ENCODE results near the gene ZBTB8A. TPM values are rescaled to one million over a fixed set of nuclear protein-coding genes. Genes with fewer than 3 reads are reported as not detected.

Gene ZBTB8A
- total and polyA plus RNA-seq, 2 of the 8 experiments (the other 6 are each of a cell fraction or from before 2014, with no cell fraction given), result 2.9 to 10.4 TPM

- no peak overlapping the region for H3K9ac ChIP-seq (replicated peaks in 1 of 4; ENCODE audit: extremely low read depth in 1 of 4, low read depth in 3 of 4, low read length in 3 of 4)
- no peak overlapping the region for H3K4me2 ChIP-seq (ENCODE audit: insufficient read depth in 1 of 2, low read depth in 2 of 2, low read length in 2 of 2)
- CTCF ChIA-PET (ENCODE audit: partially characterized antibody), result interaction anchor here (1.2 to 3.1 kb wide), 2 partner anchors 13 to 106 kb away, joined by 5 to 15 read pairs; no protein-coding TSS in a partner anchor
- H2AK5ac ChIP-seq (ENCODE audit: low read depth, low read length), result no peak overlapping the region
- FAIRE-seq (no peak), DNase-seq (ENCODE audit: low read depth in 1 of 2, low spot score in 2 of 2) (no peak)
- no peak overlapping the region for H4K5ac ChIP-seq (ENCODE audit: insufficient read length, low read depth, low read length)
- no peaks in the 10 kb centered on the region for H3K9me3 ChIP-seq (ENCODE audit: insufficient read depth in 2 of 2, low read depth in 1 of 2, low read length in 1 of 2)
- H3K36me3 ChIP-seq (ENCODE audit: control insufficient read depth in 2 of 4, insufficient read depth in 4 of 4, low read length in 3 of 4), result no peaks in the 10 kb centered on the region
- H2BK20ac ChIP-seq (ENCODE audit: low read length), result no peak overlapping the region
- H2AFZ ChIP-seq (ENCODE audit: low read length), result no peak overlapping the region
- H3K27me3 ChIP-seq (replicated peaks in 1 of 4; ENCODE audit: control insufficient read depth in 3 of 4, extremely low read depth in 1 of 4, insufficient read depth in 3 of 4, low read length in 3 of 4), result no peaks in the 10 kb centered on the region
- H3K79me1 ChIP-seq (ENCODE audit: low read depth, low read length), result no peaks in the 10 kb centered on the region
- TF ChIP-seq CEBPB (IDR thresholded peaks at IDR 0.05; ENCODE audit: low read depth, low read length) (no peak), SAP30 (IDR thresholded peaks at IDR 0.05; ENCODE audit: insufficient read depth, insufficient replicate concordance, low read length) (no peak), MAX (IDR thresholded peaks at IDR 0.05) (no peak), TEAD4 (IDR thresholded peaks at IDR 0.05; ENCODE audit: low read depth, low read length) (no peak), BACH1 (IDR thresholded peaks at IDR 0.05; ENCODE audit: low read length) (no peak), HDAC6 (IDR thresholded peaks at IDR 0.05; ENCODE audit: low read depth, low read length) (no peak), YY1 (IDR thresholded peaks at IDR 0.05; ENCODE audit: low read depth, low read length) (no peak), GABPA (IDR thresholded peaks at IDR 0.05; ENCODE audit: borderline replicate concordance, insufficient read depth, low read length) (no peak), FOSL1 (IDR thresholded peaks at IDR 0.05; ENCODE audit: insufficient read depth, low read depth, low read length) (no peak)
- no peak overlapping the region for H3K4me3 ChIP-seq (ENCODE audit: extremely low read depth in 1 of 4, insufficient read depth in 2 of 4, low read depth in 3 of 4, low read length in 4 of 4)
- H2BK5ac ChIP-seq (ENCODE audit: low read depth, low read length), result no peak overlapping the region
- H2BK12ac ChIP-seq (ENCODE audit: low read depth, low read length), result no peak overlapping the region
- H4K8ac ChIP-seq (ENCODE audit: extremely low read depth, insufficient read depth, low read length), result no peak overlapping the region
- POLR2A ChIA-PET (ENCODE audit: partially characterized antibody), result no interaction called here
- H2BK120ac ChIP-seq (replicated peaks; ENCODE audit: low read depth, low read length), result no peak overlapping the region
- H3K18ac ChIP-seq (ENCODE audit: extremely low read depth, low read length), result no peak overlapping the region
- H3K79me2 ChIP-seq (ENCODE audit: control insufficient read depth in 1 of 2, insufficient read depth in 2 of 2, low read length in 2 of 2), result no peaks in the 10 kb centered on the region
- H2BK15ac ChIP-seq (ENCODE audit: low read length), result no peak overlapping the region
- no peak overlapping the region for H3K4ac ChIP-seq (replicated peaks; ENCODE audit: insufficient read length, low read depth, low read length)
- H4K91ac ChIP-seq (replicated peaks; ENCODE audit: insufficient read length, low read length), result no peak overlapping the region
- H3K4me1 ChIP-seq (replicated peaks in 1 of 4; ENCODE audit: control insufficient read depth in 3 of 4, insufficient read depth in 4 of 4, low read length in 3 of 4), result no peaks in the 10 kb centered on the region
- H4K20me1 ChIP-seq (replicated peaks in 1 of 2; ENCODE audit: control insufficient read depth in 1 of 2, insufficient read depth in 2 of 2, low read length in 2 of 2), result no peaks in the 10 kb centered on the region
- H3K56ac ChIP-seq (replicated peaks; ENCODE audit: insufficient read length, low read depth, low read length), result no peak overlapping the region
- H3K23ac ChIP-seq (ENCODE audit: insufficient read length), result no peak overlapping the region
- no peak overlapping the region for H3K27ac ChIP-seq (ENCODE audit: low read depth, low read length)
- no peaks in the 10 kb centered on the region for H3K23me2 ChIP-seq (ENCODE audit: low read depth, low read length)
- no peak overlapping the region for H3K14ac ChIP-seq (ENCODE audit: insufficient read length)
- WGBS, 2 experiments (ENCODE audit: extremely low coverage in 1 of 2, insufficient coverage in 1 of 2, insufficient read length in 1 of 2, insufficient replicate concordance in 2 of 2, low coverage in 1 of 2, low lambda C conversion rate in 2 of 2, missing lambda C conversion rate in 1 of 2), result 100% methylated on average over 3 of the region's 4 CpGs; no CpG with 5 or more reads in 1 of the 2 experiments
Observed at GRCh38 chr1:32507021-32507420, 32.2 kb upstream of the ZBTB8A start.
